Hematopoietic multipotent progenitor cell treated with erythropoietin and hydrocortisone succinate and interleukin-3 and kit ligand, for 6 days (in vitro differentiated cells): ENCODE data around the gene FSIP1.
"Not testable (repeated sequence)": the region's sequence is repeated elsewhere in the genome, so short reads cannot be mapped to it uniquely, and the experiment has no call there.

Source experiments
- DNase-seq: peaks from one replicate; pipeline ENCODE4 v3.0.0-alpha.2; 2015

Gene FSIP1

GRCh38 chr15:39782441-39783138 lies at the start of gene FSIP1:
Gene FSIP1 (minus strand): TSS chr15:39782841. CDS start chr15:39776524, 6,317 bp downstream.
- peak; percentile 99 for DNase-seq

- no peak for DNase-seq
These were observed 47.5 kb upstream of the FSIP1 start for GRCh38 chr15:39830166-39830565.

DNA sequence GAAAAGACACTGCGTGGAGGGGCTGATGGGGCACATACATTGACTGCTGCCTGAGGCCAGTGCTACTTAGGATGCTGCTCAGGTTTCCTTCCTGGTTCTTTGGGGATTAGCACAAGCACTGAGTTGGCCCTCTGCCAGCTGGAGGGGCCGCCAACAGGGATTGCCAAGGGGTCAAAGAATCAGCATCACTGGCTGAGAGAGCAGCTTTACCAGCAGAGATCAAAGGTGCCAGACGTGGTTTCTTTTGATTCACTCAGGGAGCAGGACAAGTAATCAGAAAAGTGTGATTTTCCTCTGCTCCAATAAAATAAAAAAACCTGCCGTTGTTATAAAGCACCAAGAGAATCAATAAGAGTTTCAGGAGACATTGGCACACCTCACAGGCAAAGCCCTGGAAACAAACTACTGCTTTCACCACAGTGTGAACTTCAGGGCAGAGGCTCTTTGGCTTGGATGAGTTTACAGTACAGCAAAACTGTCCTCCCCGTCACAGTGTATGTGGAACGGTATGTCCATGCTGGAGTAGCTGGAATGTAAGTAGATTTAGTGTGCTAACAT lies 45.8 kb upstream of the FSIP1 start:
- DNase-seq: no peak

DNA sequence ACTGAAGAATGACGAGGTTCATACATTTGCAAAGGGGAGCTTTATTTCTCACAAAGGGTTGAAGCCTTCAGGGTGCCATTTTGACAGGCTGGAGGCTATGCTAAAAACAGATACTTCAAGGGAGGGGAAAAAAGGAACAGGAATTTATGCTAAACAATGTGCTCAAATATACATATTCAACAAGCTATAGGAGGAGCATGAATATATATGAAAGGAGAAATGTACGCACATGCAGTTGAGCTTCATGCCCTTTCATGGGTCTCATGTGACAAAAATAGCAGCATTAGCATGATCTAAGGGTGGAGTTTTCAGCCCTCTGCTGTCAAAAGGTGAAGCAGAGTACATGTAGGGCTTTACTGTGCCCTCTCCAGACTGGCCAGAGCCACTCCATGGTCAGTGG lies 44.3 kb upstream of the FSIP1 start:
- no peak for DNase-seq

DNA sequence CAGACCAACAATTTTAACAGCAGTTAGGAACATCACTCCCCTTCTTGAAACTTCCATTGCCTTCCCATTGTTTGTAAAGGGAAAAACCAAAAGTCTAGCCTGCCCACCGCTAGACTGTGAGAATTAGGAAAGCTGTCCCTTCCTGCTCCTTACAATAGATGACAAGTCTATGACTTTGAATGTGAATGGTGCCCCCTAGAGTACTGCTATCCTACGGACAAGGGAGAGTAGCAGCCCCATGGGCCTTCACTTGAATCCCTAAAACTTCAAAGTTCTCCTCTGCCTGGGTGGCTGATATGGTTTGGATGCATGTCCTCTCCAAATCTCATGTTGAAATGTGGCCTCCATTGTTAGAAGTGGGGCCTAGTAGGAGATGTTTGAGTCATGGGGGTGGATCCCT lies 41.0 kb upstream of the FSIP1 start:
- DNase-seq: no peak

DNA sequence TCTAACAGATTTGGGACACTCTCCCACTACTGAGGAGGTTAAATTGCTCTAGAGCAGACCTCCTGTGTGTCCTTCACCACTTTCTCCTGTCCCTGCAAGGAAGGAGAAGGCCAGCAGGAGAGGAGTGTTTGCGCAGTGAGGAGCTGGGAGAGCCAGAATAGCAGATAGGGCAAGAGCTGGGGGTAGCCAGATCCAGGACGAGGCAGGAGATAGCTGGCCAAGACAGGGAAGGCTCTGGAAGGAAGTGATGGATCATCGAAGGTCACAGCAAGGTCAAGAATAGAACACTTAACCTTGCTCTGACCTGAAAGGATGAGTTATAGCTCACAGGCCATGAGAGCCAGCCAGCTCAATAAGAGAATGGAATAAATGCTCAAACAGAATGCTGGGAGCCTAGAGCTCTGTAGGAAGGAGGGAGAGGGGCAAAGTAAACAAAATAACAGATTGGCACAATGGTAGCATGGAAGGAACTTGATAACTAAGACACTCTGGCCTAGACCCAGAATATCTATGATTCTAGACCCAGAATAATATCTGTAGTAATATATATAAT lies 37.5 kb upstream of the FSIP1 start:
- DNase-seq: no peak

GRCh38 chr15:39819533-39819932 lies 36.9 kb upstream of the FSIP1 start:
- DNase-seq: no peak

DNA sequence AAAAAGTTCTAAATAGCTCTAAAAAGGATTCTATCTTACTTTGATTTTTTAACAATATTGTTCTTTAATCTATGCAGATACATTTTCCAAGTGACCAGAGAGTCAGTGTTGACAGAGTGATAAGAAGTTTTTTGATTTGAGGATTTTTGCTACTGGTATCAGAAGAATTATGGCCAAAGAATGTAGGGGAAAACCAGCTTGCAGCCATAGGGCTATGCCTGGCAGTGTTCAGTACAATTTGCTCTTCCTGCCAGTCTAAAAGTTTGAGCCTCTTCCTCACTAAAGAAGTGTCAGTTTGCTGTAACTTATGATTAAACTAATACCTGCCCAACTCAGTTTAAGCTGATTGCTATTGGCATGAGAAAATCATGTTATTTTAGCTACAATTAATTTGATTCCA lies 35.3 kb upstream of the FSIP1 start:
- DNase-seq: no peak

GRCh38 chr15:39814489-39814888 lies 31.8 kb upstream of the FSIP1 start:
- DNase-seq: no peak

- not testable (repeated sequence) for DNase-seq
These were observed 30.0 kb upstream of the FSIP1 start for GRCh38 chr15:39812651-39813050.

DNA sequence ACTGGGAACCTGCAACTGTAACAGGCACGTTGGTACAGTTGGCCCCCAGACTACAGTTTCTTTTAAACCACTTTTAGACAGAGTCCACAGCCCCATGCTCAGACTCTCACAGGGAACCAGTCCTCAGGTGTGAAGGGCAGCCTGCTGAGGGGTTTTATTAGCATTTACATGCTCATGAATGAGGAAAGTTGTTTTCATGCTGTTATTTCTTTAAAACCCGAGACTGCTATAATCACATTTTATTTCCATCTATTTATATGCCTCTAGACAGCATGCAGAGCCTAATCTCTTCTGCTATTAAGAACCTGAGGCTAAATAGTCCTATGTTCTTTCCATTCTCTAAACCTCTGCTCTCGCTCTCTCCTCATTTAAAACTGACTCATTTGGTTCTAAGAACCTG lies 26.3 kb upstream of the FSIP1 start:
- no peak for DNase-seq

- DNase-seq: no peak
These were observed 25.1 kb upstream of the FSIP1 start for GRCh38 chr15:39807791-39808190.

- DNase-seq: no peak
These were observed 21.4 kb upstream of the FSIP1 start for GRCh38 chr15:39804026-39804425.

GRCh38 chr15:39803016-39803415 lies 20.4 kb upstream of the FSIP1 start:
- no peak for DNase-seq

DNA sequence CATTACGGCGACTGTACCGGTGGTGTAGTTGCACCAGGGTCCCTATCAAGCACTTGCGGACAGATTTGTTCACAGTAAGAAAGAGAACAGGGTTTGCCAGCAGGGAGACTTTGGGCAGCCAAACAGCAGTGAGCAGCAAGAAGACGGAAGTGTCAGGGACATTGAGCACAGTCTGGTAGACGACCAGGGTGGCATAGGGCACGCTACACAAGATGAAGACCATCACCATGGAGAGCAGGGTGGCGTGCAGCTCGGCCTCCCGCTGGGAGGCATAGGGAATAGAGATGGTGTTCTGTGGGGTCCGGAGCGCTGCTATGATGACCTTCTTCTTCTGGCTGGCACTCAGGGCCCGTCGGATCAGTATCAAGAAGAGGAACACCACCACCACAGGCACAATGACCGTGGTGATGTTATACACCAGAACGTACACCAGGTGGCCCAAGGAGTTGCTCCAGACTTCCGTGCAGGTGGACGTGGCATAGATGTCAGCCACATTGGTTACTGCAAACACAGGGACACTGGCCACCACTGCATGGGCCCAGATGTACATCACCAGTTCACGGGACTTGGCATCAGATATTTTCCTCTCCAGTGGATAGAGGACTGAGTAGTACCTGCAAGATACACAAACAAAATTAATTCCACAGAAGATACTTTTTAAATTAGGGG lies 19.1 kb upstream of the FSIP1 start:
- peak; percentile 58 for DNase-seq

- peak; percentile 20 for DNase-seq
These were observed 16.9 kb upstream of the FSIP1 start for GRCh38 chr15:39799552-39800011.

GRCh38 chr15:39798382-39798781 lies 15.7 kb upstream of the FSIP1 start:
- no peak for DNase-seq

DNA sequence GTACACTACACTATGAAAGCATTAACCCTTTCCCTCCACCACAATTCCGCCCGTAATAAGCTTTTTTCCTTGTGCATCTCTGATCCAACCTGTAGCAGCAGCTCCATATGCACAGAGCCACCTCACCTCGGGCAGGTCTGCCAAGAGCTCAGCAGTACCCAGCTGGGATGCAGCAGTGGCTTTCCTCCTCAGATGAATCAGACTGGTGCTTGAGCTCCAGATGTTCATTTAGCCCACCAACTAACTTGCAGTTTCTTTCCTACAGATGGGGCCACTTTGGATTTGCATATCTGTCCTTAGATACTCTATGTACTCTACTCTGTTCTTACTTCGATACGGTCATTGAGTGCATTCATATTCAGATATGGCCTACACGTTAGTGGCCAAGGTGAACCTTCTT lies 14.8 kb upstream of the FSIP1 start:
- DNase-seq: no peak

- DNase-seq: no peak
These were observed 14.0 kb upstream of the FSIP1 start for GRCh38 chr15:39796601-39797000.

- no peak for DNase-seq
These were observed 12.8 kb upstream of the FSIP1 start for GRCh38 chr15:39795486-39795885.

DNA sequence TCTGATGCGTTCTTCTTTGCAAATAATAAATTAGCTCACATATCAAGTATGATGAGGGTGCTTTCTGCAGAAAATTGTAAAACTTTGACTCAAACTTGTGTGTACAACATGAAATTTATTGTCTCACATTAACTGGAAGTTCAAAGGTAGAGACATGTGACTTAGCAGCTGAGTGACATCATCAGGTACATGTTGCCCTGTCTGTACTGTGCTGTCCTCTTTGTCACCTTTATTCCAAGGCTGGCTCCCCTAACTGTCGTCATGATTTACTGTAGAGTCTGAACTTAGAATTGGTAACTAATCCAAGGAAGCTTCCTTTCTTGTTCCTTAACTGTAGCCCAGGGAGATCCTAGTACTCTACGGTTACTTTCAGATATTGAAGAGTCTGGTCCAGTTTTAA lies 12.3 kb upstream of the FSIP1 start:
- DNase-seq: no peak

DNA sequence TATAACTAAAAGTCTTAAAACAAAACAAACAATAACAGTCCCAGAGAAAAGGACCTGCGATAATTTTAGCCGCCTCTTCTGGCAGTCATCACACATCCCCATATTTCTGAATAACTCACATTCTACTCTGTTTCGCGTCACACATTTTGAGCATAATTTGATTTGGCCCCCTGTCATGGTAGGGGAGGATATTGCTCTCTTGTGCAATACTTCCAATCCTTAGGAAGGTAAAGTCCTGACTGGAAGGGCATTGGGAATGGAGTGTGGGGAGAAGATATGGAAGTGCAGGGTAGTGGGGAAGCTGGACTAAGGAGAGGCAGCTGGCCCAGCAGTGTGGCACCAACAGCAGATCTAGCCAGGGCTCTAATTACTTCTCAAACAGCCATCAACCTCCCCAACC lies 11.3 kb upstream of the FSIP1 start:
- no peak for DNase-seq

GRCh38 chr15:39792844-39793335 lies 10.2 kb upstream of the FSIP1 start:
- peak; percentile 59 for DNase-seq
